ENCODE data around the gene FAM200B.

Gene FAM200B

GRCh38 chr4:15681372-15682241 lies at the start of gene FAM200B:
Gene FAM200B (plus strand): TSS chr4:15681827. CDS start chr4:15686978, 5,151 bp downstream.
- Histone ChIP-seq H3K4me1 (ENCODE audit: insufficient read depth, low read length) (peaks cover 26% of the 10 kb centered on the region), H3K9me3 (ENCODE audit: control insufficient read depth, insufficient read depth, low read length) (no peaks in the 10 kb centered on the region), H3K9ac (ENCODE audit: low read depth, low read length) (peak within 1 kb of the TSS; percentile 91), H3K36me3 (ENCODE audit: insufficient read depth, low read length) (no peaks in the 10 kb centered on the region; the same call in 1 of the 2 replicates)

GRCh38 chr4:15636818-15637217 lies 44.8 kb upstream of the FAM200B start:
- no peaks in the 10 kb centered on the region for H3K4me1 ChIP-seq (ENCODE audit: insufficient read depth, low read length)
- H3K9ac ChIP-seq (ENCODE audit: low read depth, low read length), result no peak overlapping the region
- H3K9me3 ChIP-seq (ENCODE audit: control insufficient read depth, insufficient read depth, low read length), result no peaks in the 10 kb centered on the region
- no peaks in the 10 kb centered on the region for H3K36me3 ChIP-seq (ENCODE audit: insufficient read depth, low read length)

DNA sequence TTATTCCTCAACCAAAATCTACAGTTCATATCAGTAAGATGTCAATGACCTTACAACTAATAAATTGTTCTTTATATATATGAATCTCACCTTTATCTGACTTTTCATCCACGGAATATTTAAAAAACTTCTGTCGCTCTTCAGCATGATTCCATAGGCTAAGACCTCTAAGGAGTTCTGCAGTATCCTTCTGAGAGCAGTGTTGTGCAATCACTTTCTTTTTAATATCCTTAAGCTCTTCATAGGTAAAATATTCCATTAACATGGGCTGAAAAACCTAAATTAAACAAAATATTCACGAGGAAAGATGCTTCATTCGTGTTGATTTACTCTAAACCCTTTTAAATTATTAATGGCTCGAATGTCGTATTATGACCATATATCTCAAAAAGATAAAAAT lies 43.2 kb upstream of the FAM200B start:
- H3K36me3 ChIP-seq (ENCODE audit: insufficient read depth, low read length), result no peaks in the 10 kb centered on the region

DNA sequence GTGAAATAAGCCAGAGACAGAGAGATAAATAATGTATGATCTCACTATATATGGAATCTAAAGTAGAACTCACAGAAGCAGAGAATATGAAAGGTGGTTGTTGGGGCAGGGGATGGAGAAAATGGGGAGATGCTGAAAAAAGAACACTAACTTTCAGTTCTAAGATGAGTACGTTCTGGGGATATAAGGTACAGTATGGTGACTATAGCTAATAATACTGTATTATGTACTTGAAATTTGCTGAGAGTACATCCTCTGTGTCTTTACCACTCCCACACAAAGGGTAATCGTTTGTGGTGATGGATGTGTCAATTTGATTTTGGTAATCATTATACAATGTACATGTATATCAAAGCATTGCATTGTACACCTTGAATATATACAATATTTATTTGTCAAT lies 33.0 kb upstream of the FAM200B start:
- H3K4me1 ChIP-seq (ENCODE audit: insufficient read depth, low read length), result peaks cover 12% of the 10 kb centered on the region
- H3K9ac ChIP-seq (ENCODE audit: low read depth, low read length), result no peak overlapping the region
- no peaks in the 10 kb centered on the region for H3K36me3 ChIP-seq (ENCODE audit: insufficient read depth, low read length)
- H3K9me3 ChIP-seq (ENCODE audit: control insufficient read depth, insufficient read depth, low read length), result no peaks in the 10 kb centered on the region

More for the DNA sequence above, 43.2 kb upstream of the FAM200B start:
- Histone ChIP-seq H3K4me1 (ENCODE audit: insufficient read depth, low read length) (no peaks in the 10 kb centered on the region), H3K9me3 (ENCODE audit: control insufficient read depth, insufficient read depth, low read length) (no peaks in the 10 kb centered on the region), H3K9ac (ENCODE audit: low read depth, low read length) (no peak overlapping the region)

DNA sequence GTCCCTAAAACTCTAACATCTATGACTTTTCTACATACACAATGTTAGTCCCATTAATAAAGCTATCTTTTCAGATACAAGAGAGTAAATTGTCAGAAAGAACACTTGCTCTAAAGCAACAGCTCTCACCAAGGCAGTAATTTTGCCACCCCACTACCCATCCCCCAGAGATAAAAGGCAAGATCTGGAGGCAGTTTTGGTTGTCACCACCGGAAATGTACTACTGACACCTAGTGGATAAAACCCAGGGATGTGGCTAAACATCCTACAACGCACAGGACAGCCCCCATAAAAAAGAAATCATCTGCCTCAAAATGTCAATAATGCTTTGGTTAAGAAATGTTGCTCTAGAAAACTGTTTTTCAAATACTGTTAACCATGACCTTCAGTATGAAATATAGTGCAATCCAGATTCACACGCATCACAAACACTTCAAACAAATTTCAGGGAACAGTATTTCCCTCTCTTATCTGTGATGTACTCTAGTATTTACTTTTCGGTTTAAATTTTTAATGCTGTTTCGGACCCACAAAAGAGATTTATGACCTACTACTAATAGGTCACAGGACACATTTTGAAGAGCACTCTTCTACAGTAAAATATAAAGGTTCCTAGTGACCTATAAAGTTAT lies 31.6 kb upstream of the FAM200B start:
- H3K4me1 ChIP-seq (ENCODE audit: insufficient read depth, low read length), result peaks cover 12% of the 10 kb centered on the region
- no peaks in the 10 kb centered on the region for H3K36me3 ChIP-seq (ENCODE audit: insufficient read depth, low read length)
- H3K9ac ChIP-seq (ENCODE audit: low read depth, low read length), result no peak overlapping the region
- no peaks in the 10 kb centered on the region for H3K9me3 ChIP-seq (ENCODE audit: control insufficient read depth, insufficient read depth, low read length)

GRCh38 chr4:15651676-15652075 lies 30.0 kb upstream of the FAM200B start:
- Histone ChIP-seq H3K4me1 (ENCODE audit: insufficient read depth, low read length) (peaks cover 18% of the 10 kb centered on the region), H3K9me3 (ENCODE audit: control insufficient read depth, insufficient read depth, low read length) (no peaks in the 10 kb centered on the region), H3K36me3 (ENCODE audit: insufficient read depth, low read length) (no peaks in the 10 kb centered on the region), H3K9ac (ENCODE audit: low read depth, low read length) (no peak overlapping the region)

DNA sequence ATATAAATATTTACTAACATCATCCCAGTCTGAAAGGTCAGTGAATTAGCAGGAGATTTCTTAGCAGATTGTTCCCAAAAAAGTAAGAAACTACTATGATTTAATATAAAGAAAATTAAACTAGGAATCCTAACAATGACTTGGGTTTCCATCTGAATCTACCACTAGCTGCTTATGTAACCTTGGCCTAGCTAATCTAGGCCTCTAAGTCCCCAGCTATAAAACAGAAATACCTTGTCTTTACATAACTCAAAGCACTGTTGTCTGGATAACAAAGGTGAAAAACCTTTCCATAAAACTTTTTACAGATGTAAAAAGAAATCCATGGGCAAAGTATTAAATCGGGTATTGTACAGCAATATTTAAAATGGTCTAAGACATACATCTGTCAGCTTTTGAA lies 29.4 kb upstream of the FAM200B start:
- no peak overlapping the region for H3K9ac ChIP-seq (ENCODE audit: low read depth, low read length)
- no peaks in the 10 kb centered on the region for H3K9me3 ChIP-seq (ENCODE audit: control insufficient read depth, insufficient read depth, low read length)
- peaks cover 18% of the 10 kb centered on the region for H3K4me1 ChIP-seq (ENCODE audit: insufficient read depth, low read length)
- H3K36me3 ChIP-seq (ENCODE audit: insufficient read depth, low read length), result no peaks in the 10 kb centered on the region

GRCh38 chr4:15652841-15653240 lies 28.8 kb upstream of the FAM200B start:
- Histone ChIP-seq H3K9me3 (ENCODE audit: control insufficient read depth, insufficient read depth, low read length) (no peaks in the 10 kb centered on the region), H3K4me1 (ENCODE audit: insufficient read depth, low read length) (peaks cover 18% of the 10 kb centered on the region), H3K9ac (ENCODE audit: low read depth, low read length) (peak overlapping the region; percentile 59; the same call in 1 of the 2 replicates), H3K36me3 (ENCODE audit: insufficient read depth, low read length) (no peaks in the 10 kb centered on the region)

- Histone ChIP-seq H3K4me1 (ENCODE audit: insufficient read depth, low read length) (peaks cover 18% of the 10 kb centered on the region), H3K9ac (ENCODE audit: low read depth, low read length) (peak overlapping the region; percentile 59), H3K9me3 (ENCODE audit: control insufficient read depth, insufficient read depth, low read length) (no peaks in the 10 kb centered on the region), H3K36me3 (ENCODE audit: insufficient read depth, low read length) (no peaks in the 10 kb centered on the region)
Observed at GRCh38 chr4:15653420-15653819, 28.2 kb upstream of the FAM200B start.

DNA sequence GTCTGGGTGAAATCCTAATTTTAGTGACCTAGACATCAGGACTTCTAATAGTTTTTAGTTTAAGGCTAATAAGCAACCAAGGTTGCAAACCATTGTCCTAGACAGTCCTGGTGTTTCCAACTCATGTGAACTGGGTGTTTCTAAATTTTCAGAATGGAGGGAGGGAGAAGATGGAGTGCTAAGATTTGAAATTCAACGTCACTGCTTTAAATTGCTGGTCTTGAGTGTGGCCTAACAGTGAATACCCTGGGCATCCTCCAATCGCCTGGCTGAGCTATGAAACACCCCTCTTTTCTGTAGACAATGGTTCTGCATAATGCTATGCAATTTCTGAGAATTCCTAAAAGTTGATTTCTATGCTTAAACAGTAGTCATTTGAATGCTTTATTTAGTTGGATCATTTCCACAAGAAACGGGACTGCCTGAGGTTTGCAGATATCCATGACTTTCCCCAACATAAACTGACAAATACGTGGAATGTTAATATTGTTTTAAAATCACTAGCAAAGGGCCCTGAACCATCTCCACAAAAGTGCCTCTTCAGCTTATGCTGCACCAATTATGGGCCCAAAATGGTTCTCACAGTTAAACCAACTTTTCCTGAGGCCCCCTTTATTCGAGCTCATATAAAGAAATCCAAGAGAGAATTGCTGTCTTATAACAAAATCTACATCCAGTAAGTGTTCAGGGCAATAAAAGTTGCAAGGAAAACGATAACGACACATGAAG lies 27.6 kb upstream of the FAM200B start:
- peaks cover 18% of the 10 kb centered on the region for H3K4me1 ChIP-seq (ENCODE audit: insufficient read depth, low read length)

DNA sequence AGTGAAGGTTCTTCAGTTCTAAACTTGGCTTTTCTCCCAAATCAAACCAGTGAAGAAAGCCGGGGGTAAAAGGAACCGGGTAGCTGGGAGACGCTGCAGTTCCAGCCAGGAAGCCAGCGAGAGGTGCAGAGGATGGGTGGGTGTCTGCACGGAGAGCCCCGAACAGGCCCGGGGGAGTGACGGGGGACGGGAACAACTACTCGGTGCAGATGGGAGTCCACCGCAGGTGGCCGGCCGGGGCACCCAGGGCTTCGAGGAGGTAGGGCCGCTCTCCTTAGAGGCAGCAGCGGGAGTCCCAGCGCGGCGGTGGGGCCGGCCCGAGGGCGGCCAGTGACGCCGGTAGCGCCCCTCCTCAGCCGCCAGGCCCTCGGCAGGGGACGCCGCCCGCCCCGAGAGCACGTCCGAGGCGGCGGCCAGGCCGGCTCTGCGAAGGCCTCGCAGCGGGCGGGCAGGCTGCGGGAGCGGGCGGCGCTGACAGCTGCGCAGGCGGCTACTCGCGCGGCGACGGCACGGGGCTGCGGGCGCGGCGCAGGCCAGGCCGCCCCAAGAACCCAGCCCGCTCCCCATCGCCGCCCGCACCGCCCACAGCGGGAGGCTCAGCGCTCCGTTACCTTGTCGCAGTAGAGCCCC lies 26.9 kb upstream of the FAM200B start:
- no peaks in the 10 kb centered on the region; the same call in 1 of the 2 replicates for H3K36me3 ChIP-seq (ENCODE audit: insufficient read depth, low read length)
- no peaks in the 10 kb centered on the region for H3K9me3 ChIP-seq (ENCODE audit: control insufficient read depth, insufficient read depth, low read length)
- peaks cover 17% of the 10 kb centered on the region for H3K4me1 ChIP-seq (ENCODE audit: insufficient read depth, low read length)
- H3K9ac ChIP-seq (ENCODE audit: low read depth, low read length), result peak overlapping the region; percentile 59

More for the DNA sequence above, 27.6 kb upstream of the FAM200B start:
- no peaks in the 10 kb centered on the region for H3K36me3 ChIP-seq (ENCODE audit: insufficient read depth, low read length)
- H3K9me3 ChIP-seq (ENCODE audit: control insufficient read depth, insufficient read depth, low read length), result no peaks in the 10 kb centered on the region
- peak overlapping the region; percentile 59 for H3K9ac ChIP-seq (ENCODE audit: low read depth, low read length)

GRCh38 chr4:15655223-15656037 lies 26.2 kb upstream of the FAM200B start, which contains the start of gene FBXL5:
Gene FBXL5 (minus strand): TSS chr4:15655357. CDS start chr4:15655287, 70 bp downstream.
- Histone ChIP-seq H3K9me3 (ENCODE audit: control insufficient read depth, insufficient read depth, low read length) (no peaks in the 10 kb centered on the region), H3K9ac (ENCODE audit: low read depth, low read length) (peak within 1 kb of the TSS; percentile 59), H3K36me3 (ENCODE audit: insufficient read depth, low read length) (peaks cover 2% of the 10 kb centered on the region; the same call in 1 of the 2 replicates), H3K4me1 (ENCODE audit: insufficient read depth, low read length) (peaks cover 16% of the 10 kb centered on the region)

- Histone ChIP-seq H3K9ac (ENCODE audit: low read depth, low read length) (peak overlapping the region; percentile 59), H3K9me3 (ENCODE audit: control insufficient read depth, insufficient read depth, low read length) (no peaks in the 10 kb centered on the region), H3K36me3 (ENCODE audit: insufficient read depth, low read length) (peaks cover 3% of the 10 kb centered on the region; the same call in 1 of the 2 replicates), H3K4me1 (ENCODE audit: insufficient read depth, low read length) (peaks cover 16% of the 10 kb centered on the region)
Observed at GRCh38 chr4:15656038-15656470, 25.6 kb upstream of the FAM200B start.

All from ES-I3 (cell line).